ENCODE data around the gene ARHGAP8. TPM values are rescaled to one million over a fixed set of nuclear protein-coding genes. Genes with fewer than 3 reads are reported as not detected.

Gene ARHGAP8
- polyA plus RNA-seq, 1 donor, result 16.2 TPM

GRCh38 chr22:44710474-44711240 is 41.7 kb upstream of the ARHGAP8 start:
- WGBS (ENCODE audit: insufficient coverage, low lambda C conversion rate), result no CpG with 5 or more reads among the region's 23 CpGs
- Histone ChIP-seq H3K4me3 (ENCODE audit: low read length) (no peak overlapping the region), H3K9me3 (ENCODE audit: control insufficient read depth, low read depth, low read length) (no peaks in the 10 kb centered on the region), H3K4me1 (ENCODE audit: control insufficient read depth, insufficient read depth, low read length) (peaks cover 26% of the 10 kb centered on the region), H3K27me3 (ENCODE audit: control insufficient read depth, insufficient read depth, low read length) (no peaks in the 10 kb centered on the region), H3K27ac (ENCODE audit: low read length) (peak overlapping the region; percentile 47), H3K36me3 (ENCODE audit: control insufficient read depth, insufficient read depth, low read length) (peaks cover 17% of the 10 kb centered on the region)
- peak; percentile 67 to 87 for DNase-seq

GRCh38 chr22:44711241-44711560 is 41.2 kb upstream of the ARHGAP8 start:
- no peaks in the 10 kb centered on the region for H3K27me3 ChIP-seq (ENCODE audit: control insufficient read depth, insufficient read depth, low read length)
- no peak overlapping the region for H3K4me3 ChIP-seq (ENCODE audit: low read length)
- DNase-seq, result peak in 1 of 2 donors; percentile 42
- peaks cover 22% of the 10 kb centered on the region for H3K36me3 ChIP-seq (ENCODE audit: control insufficient read depth, insufficient read depth, low read length)
- H3K9me3 ChIP-seq (ENCODE audit: control insufficient read depth, low read depth, low read length), result no peaks in the 10 kb centered on the region
- peak overlapping the region; percentile 47 for H3K27ac ChIP-seq (ENCODE audit: low read length)
- no CpG with 5 or more reads among the region's 4 CpGs for WGBS (ENCODE audit: insufficient coverage, low lambda C conversion rate)
- H3K4me1 ChIP-seq (ENCODE audit: control insufficient read depth, insufficient read depth, low read length), result peaks cover 26% of the 10 kb centered on the region

GRCh38 chr22:44711690-44712555 is 40.5 kb upstream of the ARHGAP8 start:
- Histone ChIP-seq H3K36me3 (ENCODE audit: control insufficient read depth, insufficient read depth, low read length) (peaks cover 26% of the 10 kb centered on the region), H3K9me3 (ENCODE audit: control insufficient read depth, low read depth, low read length) (no peaks in the 10 kb centered on the region), H3K4me3 (ENCODE audit: low read length) (no peak overlapping the region), H3K27ac (ENCODE audit: low read length) (peak overlapping the region; percentile 47), H3K27me3 (ENCODE audit: control insufficient read depth, insufficient read depth, low read length) (no peaks in the 10 kb centered on the region), H3K4me1 (ENCODE audit: control insufficient read depth, insufficient read depth, low read length) (peaks cover 23% of the 10 kb centered on the region)
- WGBS (ENCODE audit: insufficient coverage, low lambda C conversion rate), result 100% methylated on average over 1 of the region's 23 CpGs
- DNase-seq, result no peak

- WGBS (ENCODE audit: insufficient coverage, low lambda C conversion rate), result no CpG with 5 or more reads among the region's 8 CpGs
- H3K4me1 ChIP-seq (ENCODE audit: control insufficient read depth, insufficient read depth, low read length), result peaks cover 22% of the 10 kb centered on the region
Measured at GRCh38 chr22:44712962-44713361, 39.4 kb upstream of the ARHGAP8 start.

DNA sequence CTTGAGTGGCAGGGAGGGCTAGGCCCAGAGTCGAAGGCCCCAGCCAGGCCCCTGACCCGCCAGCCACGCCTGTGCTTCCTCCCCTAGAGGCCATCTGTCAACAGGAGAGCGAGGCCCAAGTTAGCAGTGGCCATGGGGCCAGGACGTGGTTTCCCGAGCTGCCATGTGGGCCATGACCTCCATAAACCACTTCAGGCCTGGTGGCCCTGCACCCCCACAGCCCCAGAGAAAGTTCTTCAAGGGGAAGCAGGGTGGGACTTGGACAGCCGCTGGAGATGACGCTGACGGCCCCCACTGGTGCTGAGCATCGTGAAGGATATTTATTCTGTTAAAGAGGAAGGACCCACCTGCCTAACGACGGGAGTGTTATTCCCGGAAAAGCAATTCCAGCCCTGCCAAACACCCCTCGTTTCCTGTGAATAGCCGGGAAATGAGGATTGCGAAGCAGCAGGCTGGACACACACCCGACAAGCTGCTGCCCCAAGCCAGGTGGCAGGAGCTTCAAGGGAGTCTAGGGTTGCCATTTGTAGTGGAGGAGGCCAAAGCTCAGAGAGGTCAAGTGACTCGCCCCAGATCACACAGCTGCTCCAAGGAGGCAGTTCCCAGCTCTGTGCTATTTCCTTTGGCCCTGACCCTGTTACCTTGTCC is 37.5 kb upstream of the ARHGAP8 start:
- DNase-seq, result no peak

More at GRCh38 chr22:44712962-44713361, 39.4 kb upstream of the ARHGAP8 start:
- H3K27ac ChIP-seq (ENCODE audit: low read length), result no peak overlapping the region
- no peak for DNase-seq
- H3K27me3 ChIP-seq (ENCODE audit: control insufficient read depth, insufficient read depth, low read length), result no peaks in the 10 kb centered on the region
- no peaks in the 10 kb centered on the region for H3K9me3 ChIP-seq (ENCODE audit: control insufficient read depth, low read depth, low read length)
- peaks cover 29% of the 10 kb centered on the region for H3K36me3 ChIP-seq (ENCODE audit: control insufficient read depth, insufficient read depth, low read length)
- no peak overlapping the region for H3K4me3 ChIP-seq (ENCODE audit: low read length)

DNA sequence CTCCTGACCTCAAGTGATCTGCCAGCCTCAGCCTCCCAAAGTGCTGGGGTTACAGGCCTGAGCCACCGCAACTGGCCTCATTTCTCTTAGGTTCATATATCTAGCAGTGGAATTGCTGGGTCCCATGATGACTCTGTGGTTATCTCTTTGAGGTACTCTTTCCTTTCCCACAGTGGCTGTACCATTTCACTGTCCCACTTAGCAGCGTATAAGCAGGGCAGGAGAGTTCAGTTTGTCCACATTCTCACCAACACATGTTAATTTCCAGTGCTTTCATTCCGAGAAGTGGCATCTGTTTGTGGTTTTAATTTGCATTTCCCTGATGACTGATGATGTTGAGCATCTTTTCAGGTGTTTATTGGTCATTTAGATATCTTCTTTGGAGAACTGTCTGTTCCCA is 34.0 kb upstream of the ARHGAP8 start:
- no CpG with 5 or more reads among the region's 3 CpGs for WGBS (ENCODE audit: insufficient coverage, low lambda C conversion rate)
- peaks cover 21% of the 10 kb centered on the region for H3K4me1 ChIP-seq (ENCODE audit: control insufficient read depth, insufficient read depth, low read length)
- no peak for DNase-seq
- no peak overlapping the region for H3K4me3 ChIP-seq (ENCODE audit: low read length)
- H3K27ac ChIP-seq (ENCODE audit: low read length), result no peak overlapping the region
- H3K36me3 ChIP-seq (ENCODE audit: control insufficient read depth, insufficient read depth, low read length), result peaks cover 40% of the 10 kb centered on the region
- H3K9me3 ChIP-seq (ENCODE audit: control insufficient read depth, low read depth, low read length), result no peaks in the 10 kb centered on the region
- H3K27me3 ChIP-seq (ENCODE audit: control insufficient read depth, insufficient read depth, low read length), result no peaks in the 10 kb centered on the region

More for the DNA sequence above, 37.5 kb upstream of the ARHGAP8 start:
- no peaks in the 10 kb centered on the region for H3K9me3 ChIP-seq (ENCODE audit: control insufficient read depth, low read depth, low read length)
- no peak overlapping the region for H3K4me3 ChIP-seq (ENCODE audit: low read length)
- H3K36me3 ChIP-seq (ENCODE audit: control insufficient read depth, insufficient read depth, low read length), result peaks cover 24% of the 10 kb centered on the region
- WGBS (ENCODE audit: insufficient coverage, low lambda C conversion rate), result no CpG with 5 or more reads among the region's 18 CpGs
- no peak overlapping the region for H3K27ac ChIP-seq (ENCODE audit: low read length)
- H3K4me1 ChIP-seq (ENCODE audit: control insufficient read depth, insufficient read depth, low read length), result peaks cover 30% of the 10 kb centered on the region
- H3K27me3 ChIP-seq (ENCODE audit: control insufficient read depth, insufficient read depth, low read length), result no peaks in the 10 kb centered on the region

GRCh38 chr22:44719586-44720368 is 32.6 kb upstream of the ARHGAP8 start:
- no peaks in the 10 kb centered on the region for H3K27me3 ChIP-seq (ENCODE audit: control insufficient read depth, insufficient read depth, low read length)
- peak; percentile 52 to 86 for DNase-seq
- WGBS (ENCODE audit: insufficient coverage, low lambda C conversion rate), result no CpG with 5 or more reads among the region's 13 CpGs
- H3K4me3 ChIP-seq (ENCODE audit: low read length), result no peak overlapping the region
- peaks cover 40% of the 10 kb centered on the region for H3K36me3 ChIP-seq (ENCODE audit: control insufficient read depth, insufficient read depth, low read length)
- H3K9me3 ChIP-seq (ENCODE audit: control insufficient read depth, low read depth, low read length), result no peaks in the 10 kb centered on the region
- peaks cover 21% of the 10 kb centered on the region for H3K4me1 ChIP-seq (ENCODE audit: control insufficient read depth, insufficient read depth, low read length)
- no peak overlapping the region for H3K27ac ChIP-seq (ENCODE audit: low read length)

DNA sequence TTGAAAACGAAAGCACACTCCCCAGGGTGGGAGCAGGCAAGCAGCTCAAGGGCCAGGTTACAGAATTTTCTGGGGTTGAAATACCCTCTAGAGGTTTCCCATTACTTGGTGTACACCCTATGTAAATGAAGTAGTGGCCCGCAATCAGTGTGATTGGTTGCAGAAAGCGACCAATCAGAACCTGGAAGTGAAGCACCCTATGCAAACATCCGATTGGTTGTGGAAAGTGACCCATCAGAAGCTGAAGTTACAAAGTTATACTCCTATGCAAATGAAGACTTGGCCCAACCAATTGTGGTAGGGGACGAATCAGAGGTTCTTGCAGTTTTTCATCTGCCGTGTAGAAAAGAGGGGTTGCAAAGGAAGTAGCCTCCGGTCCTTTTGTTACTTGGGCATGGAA is 31.2 kb upstream of the ARHGAP8 start:
- 80% methylated on average over 1 of the region's 7 CpGs for WGBS (ENCODE audit: insufficient coverage, low lambda C conversion rate)
- Histone ChIP-seq H3K4me3 (ENCODE audit: low read length) (no peak overlapping the region), H3K36me3 (ENCODE audit: control insufficient read depth, insufficient read depth, low read length) (peaks cover 34% of the 10 kb centered on the region), H3K27ac (ENCODE audit: low read length) (no peak overlapping the region), H3K9me3 (ENCODE audit: control insufficient read depth, low read depth, low read length) (no peaks in the 10 kb centered on the region), H3K4me1 (ENCODE audit: control insufficient read depth, insufficient read depth, low read length) (peaks cover 27% of the 10 kb centered on the region), H3K27me3 (ENCODE audit: control insufficient read depth, insufficient read depth, low read length) (no peaks in the 10 kb centered on the region)
- DNase-seq, result no peak

DNA sequence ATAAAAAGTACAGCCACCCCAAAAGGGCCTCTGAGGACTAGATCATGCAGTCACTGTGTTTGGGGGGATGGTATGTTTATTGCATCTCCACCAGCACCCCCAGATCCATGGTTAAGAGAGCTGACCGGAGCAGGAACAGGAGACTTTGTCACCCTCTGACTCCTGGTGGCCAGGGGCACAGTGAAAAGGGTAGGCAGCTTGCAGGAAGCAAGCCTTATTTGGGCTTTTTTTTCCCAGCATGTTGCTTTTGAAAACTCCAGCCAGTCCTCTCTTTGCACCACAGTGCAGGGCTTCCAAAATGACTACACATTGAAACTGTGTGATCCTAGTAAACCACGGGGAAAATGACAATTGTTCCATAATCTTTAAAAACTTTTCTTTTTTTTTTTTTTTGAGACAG is 29.8 kb upstream of the ARHGAP8 start:
- no peaks in the 10 kb centered on the region for H3K9me3 ChIP-seq (ENCODE audit: control insufficient read depth, low read depth, low read length)
- WGBS (ENCODE audit: insufficient coverage, low lambda C conversion rate), result no CpG with 5 or more reads among the region's 2 CpGs
- DNase-seq, result no peak
- peaks cover 27% of the 10 kb centered on the region for H3K4me1 ChIP-seq (ENCODE audit: control insufficient read depth, insufficient read depth, low read length)
- H3K27me3 ChIP-seq (ENCODE audit: control insufficient read depth, insufficient read depth, low read length), result no peaks in the 10 kb centered on the region
- no peak overlapping the region for H3K4me3 ChIP-seq (ENCODE audit: low read length)
- H3K36me3 ChIP-seq (ENCODE audit: control insufficient read depth, insufficient read depth, low read length), result peaks cover 39% of the 10 kb centered on the region
- H3K27ac ChIP-seq (ENCODE audit: low read length), result no peak overlapping the region

DNA sequence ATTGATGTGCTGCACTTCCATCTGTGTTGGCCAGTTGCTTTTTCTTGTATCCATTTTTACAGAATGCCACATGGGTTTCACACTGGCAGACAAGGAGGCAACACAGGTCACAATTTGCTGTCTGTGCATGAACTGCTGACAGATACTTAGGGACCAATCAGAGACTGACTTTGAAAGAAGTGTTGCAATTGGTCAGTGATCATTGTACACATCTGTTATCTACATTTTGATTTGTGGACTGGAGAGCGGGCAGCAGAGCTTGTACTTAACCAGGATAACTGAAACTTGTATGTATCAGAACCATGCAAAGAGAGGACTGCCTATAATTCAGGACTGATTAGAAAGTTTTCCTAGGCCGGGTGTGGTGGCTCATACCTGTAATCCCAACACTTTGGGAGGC is 28.6 kb upstream of the ARHGAP8 start:
- H3K4me1 ChIP-seq (ENCODE audit: control insufficient read depth, insufficient read depth, low read length), result peaks cover 37% of the 10 kb centered on the region
- no CpG with 5 or more reads among the region's 2 CpGs for WGBS (ENCODE audit: insufficient coverage, low lambda C conversion rate)
- no peak for DNase-seq
- peaks cover 46% of the 10 kb centered on the region for H3K36me3 ChIP-seq (ENCODE audit: control insufficient read depth, insufficient read depth, low read length)
- H3K27ac ChIP-seq (ENCODE audit: low read length), result no peak overlapping the region
- H3K4me3 ChIP-seq (ENCODE audit: low read length), result no peak overlapping the region
- H3K9me3 ChIP-seq (ENCODE audit: control insufficient read depth, low read depth, low read length), result no peaks in the 10 kb centered on the region
- H3K27me3 ChIP-seq (ENCODE audit: control insufficient read depth, insufficient read depth, low read length), result no peaks in the 10 kb centered on the region

Data from large intestine (tissue), 3 donors.